ENCODE results near the gene TRIML1. TPM values are rescaled to one million over a fixed set of nuclear protein-coding genes. Genes with fewer than 3 reads are reported as not detected.

Gene TRIML1
- total RNA-seq, 2 donors from 2014 or later = not detected

- Histone ChIP-seq H3K9ac (ENCODE audit: extremely low read depth, low read length, poor library complexity, severe bottlenecking) (no peak overlapping the region), H3K36me3 (ENCODE audit: control insufficient read depth, insufficient read depth, low read length) (no peaks in the 10 kb centered on the region), H3K4me1 (ENCODE audit: control insufficient read depth, insufficient read depth, low read length) (peaks cover 6% of the 10 kb centered on the region), H3K4me3 (ENCODE audit: low read length) (no peak overlapping the region), H3K27ac (ENCODE audit: low read depth, low read length) (no peak overlapping the region), H3K27me3 (ENCODE audit: control insufficient read depth, insufficient read depth, low read length, poor library complexity, severe bottlenecking) (no peaks in the 10 kb centered on the region), H3K9me3 (ENCODE audit: control insufficient read depth, low read length) (no peaks in the 10 kb centered on the region)
- Mint-ChIP-seq H3K36me3 (ENCODE audit: low read depth) (peaks cover 2% of the 10 kb centered on the region), H3K9me3 (peaks cover 4% of the 10 kb centered on the region), H3K4me3 (no peak overlapping the region), H3K27ac (no peak overlapping the region), H3K4me1 (peaks cover 20% of the 10 kb centered on the region), H3K27me3 (ENCODE audit: insufficient read depth) (no peaks in the 10 kb centered on the region)
- WGBS, 2 experiments (ENCODE audit: insufficient coverage in 1 of 2, insufficient read length in 1 of 2) = 72 to 73% methylated on average over 5 to 6 of the region's 7 CpGs
- TF ChIP-seq CTCF (conservative IDR thresholded peaks at IDR 0.05) = no peak
- DNase-seq = no peak
These were observed 28.3 kb upstream of the TRIML1 start for GRCh38 chr4:188110741-188111471.

GRCh38 chr4:188111955-188112354 lies 27.3 kb upstream of the TRIML1 start:
- no peaks in the 10 kb centered on the region for H3K36me3 ChIP-seq (ENCODE audit: control insufficient read depth, insufficient read depth, low read length)
- no peak overlapping the region for H3K9ac ChIP-seq (ENCODE audit: extremely low read depth, low read length, poor library complexity, severe bottlenecking)
- no peak overlapping the region for H3K27ac Mint-ChIP-seq
- no peak overlapping the region for H3K27ac ChIP-seq (ENCODE audit: low read depth, low read length)
- H3K36me3 Mint-ChIP-seq (ENCODE audit: low read depth) = no peaks in the 10 kb centered on the region
- TF ChIP-seq CTCF (conservative IDR thresholded peaks at IDR 0.05) = no peak
- peaks cover 20% of the 10 kb centered on the region for H3K4me1 Mint-ChIP-seq
- no peak overlapping the region for H3K4me3 ChIP-seq (ENCODE audit: low read length)
- no peak overlapping the region for H3K4me3 Mint-ChIP-seq
- H3K27me3 Mint-ChIP-seq (ENCODE audit: insufficient read depth) = no peaks in the 10 kb centered on the region
- 62 to 76% methylated on average over 3 to 6 of the region's 6 CpGs for WGBS, 2 experiments (ENCODE audit: insufficient coverage in 1 of 2, insufficient read length in 1 of 2)
- no peaks in the 10 kb centered on the region for H3K9me3 ChIP-seq (ENCODE audit: control insufficient read depth, low read length)
- H3K27me3 ChIP-seq (ENCODE audit: control insufficient read depth, insufficient read depth, low read length, poor library complexity, severe bottlenecking) = no peaks in the 10 kb centered on the region
- H3K4me1 ChIP-seq (ENCODE audit: control insufficient read depth, insufficient read depth, low read length) = peaks cover 6% of the 10 kb centered on the region
- no peaks in the 10 kb centered on the region for H3K9me3 Mint-ChIP-seq
- DNase-seq = no peak

GRCh38 chr4:188113156-188113555 lies 26.1 kb upstream of the TRIML1 start:
- Mint-ChIP-seq H3K4me1 (peaks cover 14% of the 10 kb centered on the region), H3K27ac (no peak overlapping the region), H3K4me3 (no peak overlapping the region), H3K9me3 (no peaks in the 10 kb centered on the region), H3K27me3 (ENCODE audit: insufficient read depth) (no peaks in the 10 kb centered on the region), H3K36me3 (ENCODE audit: low read depth) (no peaks in the 10 kb centered on the region)
- WGBS, 2 experiments (ENCODE audit: insufficient coverage in 1 of 2, insufficient read length in 1 of 2) = 90 to 98% methylated on average over 8 to 9 of the region's 9 CpGs
- Histone ChIP-seq H3K36me3 (ENCODE audit: control insufficient read depth, insufficient read depth, low read length) (no peaks in the 10 kb centered on the region), H3K4me3 (ENCODE audit: low read length) (no peak overlapping the region), H3K4me1 (ENCODE audit: control insufficient read depth, insufficient read depth, low read length) (peaks cover 6% of the 10 kb centered on the region), H3K27me3 (ENCODE audit: control insufficient read depth, insufficient read depth, low read length, poor library complexity, severe bottlenecking) (no peaks in the 10 kb centered on the region), H3K9me3 (ENCODE audit: control insufficient read depth, low read length) (no peaks in the 10 kb centered on the region), H3K9ac (ENCODE audit: extremely low read depth, low read length, poor library complexity, severe bottlenecking) (no peak overlapping the region), H3K27ac (ENCODE audit: low read depth, low read length) (no peak overlapping the region)
- DNase-seq = no peak
- TF ChIP-seq CTCF (conservative IDR thresholded peaks at IDR 0.05) = no peak

Data from endodermal cell (in vitro differentiated cells).